ENCODE measurements around the gene JAG1. TPM values are rescaled to one million over a fixed set of nuclear protein-coding genes. Genes with fewer than 3 reads are reported as not detected.

The JAG1 gene
- polyA plus RNA-seq, 1 experiment: 13.5 TPM

DNA sequence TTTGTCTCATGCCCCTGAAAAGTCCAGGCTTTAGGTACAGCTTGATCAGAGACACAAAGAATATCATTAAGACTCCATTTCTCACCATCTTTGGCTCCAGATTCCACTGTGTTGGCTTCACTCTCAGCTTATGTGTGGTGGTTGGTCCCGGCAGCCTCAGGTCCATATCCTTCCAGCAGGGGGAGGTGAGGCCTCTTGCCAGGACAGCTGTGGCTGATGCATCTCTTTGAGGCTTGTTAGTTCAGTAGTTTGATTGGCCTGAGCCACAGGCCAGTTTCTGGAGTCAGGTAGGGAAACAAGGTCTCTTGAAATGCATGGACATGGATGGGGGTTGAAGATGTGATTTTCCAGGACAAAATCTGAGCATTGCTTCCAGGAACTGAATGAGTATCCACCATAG lies 62.4 kb downstream of the JAG1 start:
- TF ChIP-seq, protein P1, sequence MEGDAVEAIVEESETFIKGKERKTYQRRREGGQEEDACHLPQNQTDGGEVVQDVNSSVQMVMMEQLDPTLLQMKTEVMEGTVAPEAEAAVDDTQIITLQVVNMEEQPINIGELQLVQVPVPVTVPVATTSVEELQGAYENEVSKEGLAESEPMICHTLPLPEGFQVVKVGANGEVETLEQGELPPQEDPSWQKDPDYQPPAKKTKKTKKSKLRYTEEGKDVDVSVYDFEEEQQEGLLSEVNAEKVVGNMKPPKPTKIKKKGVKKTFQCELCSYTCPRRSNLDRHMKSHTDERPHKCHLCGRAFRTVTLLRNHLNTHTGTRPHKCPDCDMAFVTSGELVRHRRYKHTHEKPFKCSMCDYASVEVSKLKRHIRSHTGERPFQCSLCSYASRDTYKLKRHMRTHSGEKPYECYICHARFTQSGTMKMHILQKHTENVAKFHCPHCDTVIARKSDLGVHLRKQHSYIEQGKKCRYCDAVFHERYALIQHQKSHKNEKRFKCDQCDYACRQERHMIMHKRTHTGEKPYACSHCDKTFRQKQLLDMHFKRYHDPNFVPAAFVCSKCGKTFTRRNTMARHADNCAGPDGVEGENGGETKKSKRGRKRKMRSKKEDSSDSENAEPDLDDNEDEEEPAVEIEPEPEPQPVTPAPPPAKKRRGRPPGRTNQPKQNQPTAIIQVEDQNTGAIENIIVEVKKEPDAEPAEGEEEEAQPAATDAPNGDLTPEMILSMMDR (IDR thresholded peaks at IDR 0.05; ENCODE audit: low read depth, low read length): peak; percentile 53
- DNase-seq (ENCODE audit: low read depth, low spot score): no peak
- POLR2A ChIA-PET: no interaction called here
- Histone ChIP-seq H3K27me3 (ENCODE audit: control insufficient read depth, insufficient read depth, low read length) (no peaks in the 10 kb centered on the region), H3K4me3 (ENCODE audit: low read depth, low read length) (no peak overlapping the region), H3K9me3 (ENCODE audit: control insufficient read depth, insufficient read depth, low read length) (no peaks in the 10 kb centered on the region), H3K27ac (ENCODE audit: low read depth, low read length) (no peak overlapping the region)
- CTCF ChIA-PET: interaction anchor here (0.5 to 1.0 kb wide), 4 partner anchors 17 to 1760 kb away, joined by 3 to 6 read pairs (median 3); no protein-coding TSS in a partner anchor

DNA sequence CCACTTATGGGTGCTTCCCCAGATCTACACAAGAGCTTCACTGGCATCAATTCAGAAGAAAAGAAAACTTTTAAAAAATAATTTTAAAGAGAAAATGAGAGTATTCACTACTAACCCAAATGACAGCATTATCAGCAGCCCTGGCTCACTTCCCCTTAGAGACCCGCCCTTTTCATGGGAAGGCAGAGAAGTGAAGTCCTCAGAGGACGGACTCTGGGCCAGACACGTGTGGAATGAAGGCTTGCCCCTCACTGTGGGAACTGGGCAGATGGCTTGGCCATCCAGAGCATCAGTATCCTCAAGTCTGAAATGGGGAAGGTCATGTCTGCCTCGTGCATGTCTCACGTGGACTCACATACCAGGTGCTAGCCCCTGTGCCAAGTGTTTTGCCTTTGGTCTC lies 63.5 kb downstream of the JAG1 start:
- Histone ChIP-seq H3K27me3 (ENCODE audit: control insufficient read depth, insufficient read depth, low read length) (no peaks in the 10 kb centered on the region), H3K27ac (ENCODE audit: low read depth, low read length) (peak overlapping the region; percentile 47), H3K9me3 (ENCODE audit: control insufficient read depth, insufficient read depth, low read length) (no peaks in the 10 kb centered on the region), H3K4me3 (ENCODE audit: low read depth, low read length) (no peak overlapping the region)
- ChIA-PET POLR2A (interaction anchor here (0.6 to 1.5 kb wide), 5 partner anchors 12 to 64 kb away, joined by 3 to 4 read pairs (median 3); partner anchors contain the start of gene JAG1), CTCF (no interaction called here)
- TF ChIP-seq, protein P1 (IDR thresholded peaks at IDR 0.05; ENCODE audit: low read depth, low read length): no peak
- DNase-seq (ENCODE audit: low read depth, low spot score): no peak

DNA sequence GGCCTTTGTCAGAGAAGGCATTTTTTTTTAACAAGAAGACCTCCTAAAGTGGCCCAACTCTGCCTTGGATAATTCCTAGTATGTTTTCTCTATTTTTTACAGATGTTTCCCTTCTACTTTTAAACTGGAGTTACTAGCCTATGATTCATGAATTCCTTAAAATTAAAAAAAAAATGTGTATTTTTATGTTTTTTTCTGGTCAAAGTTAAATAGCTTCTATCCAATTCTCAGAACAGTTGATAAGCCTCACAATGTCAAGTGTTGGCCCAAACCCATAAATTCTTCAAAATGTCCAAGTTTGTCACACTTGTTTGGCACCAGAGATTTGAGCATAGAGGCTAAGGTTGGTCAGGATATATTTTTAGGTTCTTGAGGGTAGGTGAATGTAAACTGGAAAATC lies 64.0 kb downstream of the JAG1 start:
- ChIA-PET CTCF (interaction anchor here (1.0 kb wide), 1 partner anchor 25 kb away, joined by 3 read pairs; no protein-coding TSS in a partner anchor), POLR2A (interaction anchor here (0.5 to 1.5 kb wide), 8 partner anchors 13 to 838 kb away, joined by 3 to 5 read pairs (median 4); partner anchors contain the start of gene JAG1)
- Histone ChIP-seq H3K9me3 (ENCODE audit: control insufficient read depth, insufficient read depth, low read length) (no peaks in the 10 kb centered on the region), H3K27ac (ENCODE audit: low read depth, low read length) (peak overlapping the region; percentile 86), H3K27me3 (ENCODE audit: control insufficient read depth, insufficient read depth, low read length) (no peaks in the 10 kb centered on the region), H3K4me3 (ENCODE audit: low read depth, low read length) (0 out of 2 replicates have a peak overlapping the region, but pooled peaks have one; percentile 1)
- TF ChIP-seq, protein P1 (IDR thresholded peaks at IDR 0.05; ENCODE audit: low read depth, low read length): no peak
- DNase-seq (ENCODE audit: low read depth, low spot score): no peak

DNA sequence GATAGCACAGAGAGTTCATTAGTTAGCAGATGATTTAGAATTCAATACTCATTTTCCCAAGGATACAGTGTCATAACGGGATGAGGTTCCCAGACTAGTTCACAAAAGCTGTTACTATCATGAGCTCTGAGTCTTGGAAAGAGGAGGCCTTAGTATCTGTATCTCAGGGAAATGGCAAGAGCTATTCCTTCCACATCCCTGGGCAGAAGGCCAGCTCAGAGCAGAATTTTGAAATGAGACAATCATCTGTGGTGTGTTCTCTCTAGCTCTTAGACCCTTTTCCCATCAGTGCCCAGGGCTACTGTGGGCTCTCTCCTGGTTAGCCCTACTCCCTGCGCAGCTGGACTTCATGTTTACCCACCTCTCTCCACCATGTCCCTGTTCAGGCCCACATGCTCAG lies 64.5 kb downstream of the JAG1 start:
- no peaks in the 10 kb centered on the region for H3K27me3 ChIP-seq (ENCODE audit: control insufficient read depth, insufficient read depth, low read length)
- TF ChIP-seq, protein P1 (IDR thresholded peaks at IDR 0.05; ENCODE audit: low read depth, low read length): no peak
- H3K27ac ChIP-seq (ENCODE audit: low read depth, low read length): peak overlapping the region; percentile 86
- ChIA-PET POLR2A (interaction anchor here (0.5 to 1.5 kb wide), 8 partner anchors 13 to 838 kb away, joined by 3 to 5 read pairs (median 3); partner anchors contain the start of gene JAG1), CTCF (interaction anchor here (0.6 to 1.1 kb wide), 3 partner anchors 26 to 114 kb away, joined by 3 to 6 read pairs (median 3); no protein-coding TSS in a partner anchor)
- H3K9me3 ChIP-seq (ENCODE audit: control insufficient read depth, insufficient read depth, low read length): no peaks in the 10 kb centered on the region
- peak overlapping the region; percentile 1; the same call in 1 of the 2 replicates for H3K4me3 ChIP-seq (ENCODE audit: low read depth, low read length)
- DNase-seq (ENCODE audit: low read depth, low spot score): peak; percentile 47

DNA sequence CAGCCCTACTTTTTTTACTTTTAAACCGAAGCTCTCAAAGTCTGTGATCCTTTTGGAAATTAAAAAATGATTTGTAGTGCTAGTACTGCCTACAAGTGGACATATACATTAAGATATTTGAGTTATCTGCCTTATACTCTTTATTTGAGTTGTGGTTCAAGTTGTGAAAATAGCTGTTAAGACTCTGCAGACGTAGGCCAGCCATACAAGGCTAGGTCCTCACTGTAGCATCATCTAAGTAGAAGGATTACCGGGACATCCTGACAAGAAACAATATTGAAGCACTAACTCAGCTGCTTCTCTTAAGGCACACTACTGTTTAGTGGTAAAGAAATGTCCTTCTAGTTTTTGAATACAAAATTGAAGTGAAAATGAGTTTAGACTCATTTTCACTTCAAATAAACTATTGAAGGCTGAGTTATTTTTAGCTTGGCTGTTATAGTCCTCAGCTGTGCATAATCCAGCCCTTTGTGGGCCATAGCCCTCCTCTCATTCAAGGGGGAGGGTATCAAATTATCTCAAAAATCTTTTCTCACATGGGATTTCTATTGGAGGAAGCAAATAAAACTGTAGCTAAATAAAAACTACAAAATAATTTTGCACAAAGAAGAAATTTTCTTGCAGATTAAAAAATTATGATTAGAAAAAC lies 68.1 kb downstream of the JAG1 start:
- ChIA-PET POLR2A (no interaction called here), CTCF (interaction anchor here (1.0 to 2.8 kb wide), 2 partner anchors 66 to 69 kb away, joined by 5 to 9 read pairs; no protein-coding TSS in a partner anchor)
- H3K4me3 ChIP-seq (ENCODE audit: low read depth, low read length): no peak overlapping the region
- no peaks in the 10 kb centered on the region for H3K27me3 ChIP-seq (ENCODE audit: control insufficient read depth, insufficient read depth, low read length)
- no peak for DNase-seq (ENCODE audit: low read depth, low spot score)
- TF ChIP-seq, protein P1 (IDR thresholded peaks at IDR 0.05; ENCODE audit: low read depth, low read length): no peak
- H3K9me3 ChIP-seq (ENCODE audit: control insufficient read depth, insufficient read depth, low read length): no peaks in the 10 kb centered on the region
- peak overlapping the region; percentile 82 for H3K27ac ChIP-seq (ENCODE audit: low read depth, low read length)

Data from AG04450 (cell line).